Testis (tissue), 2 donors: Measurements from ENCODE around the gene DLG5.

Experiments used
- CTCF ChIP-seq, 3 experiments: fragments of 450-650 bp in 2 of 3; fragments of 200-600 bp in 1 of 3; sonication (generic) in 1 of 3; IDR thresholded peaks; one replicate each; pipeline ENCODE4 v1.5.1; 2016 to 2019; ENCODE audit warnings: antibody characterized with exemption in 3 of 3, mild to moderate bottlenecking in 2 of 3, moderate library complexity in 1 of 3
- POLR2A ChIP-seq: fragments of 450-650 bp; IDR thresholded peaks from one replicate; pipeline ENCODE4 v1.6.1; 2017; ENCODE audit warnings: antibody characterized with exemption, mild to moderate bottlenecking, moderate library complexity

- no peak for TF ChIP-seq CTCF (IDR thresholded peaks at IDR 0.05)
- TF ChIP-seq POLR2A: no peak
These were observed 59.3 kb downstream of the DLG5 start for GRCh38 chr10:77867124-77867719.
